GM12891 (cell line): ENCODE data around the gene NHS.

Experiments
- DNase-seq: peaks from one replicate; pipeline ENCODE4 v3.0.0; 2011; ENCODE audit warnings: low spot score; ENCODE audit not compliant: insufficient read length
- FAIRE-seq: peaks from 2 replicates; lab custom pipeline; 2011; peaks lifted over from hg19 to GRCh38; lab: Jason Lieb, UNC
- PAX5 ChIP-seq: IDR thresholded peaks from 2 replicates; pipeline ENCODE4 v1.6.1; 2011; ENCODE audit warnings: low read length, moderate library complexity, mild to moderate bottlenecking; ENCODE audit not compliant: insufficient read depth, severe bottlenecking
- POLR2A ChIP-seq: IDR thresholded peaks from 2 replicates; pipeline ENCODE4 v1.6.1; 2011; ENCODE audit warnings: low read depth, low read length, control low read depth
- POLR2AphosphoS5 ChIP-seq: IDR thresholded peaks from 2 replicates; pipeline ENCODE4 v1.6.1; 2011; ENCODE audit warnings: low read depth, low read length, control low read depth
- POU2F2 ChIP-seq: IDR thresholded peaks from 2 replicates; pipeline ENCODE4 v1.6.1; 2011; ENCODE audit warnings: low read depth, mild to moderate bottlenecking, control low read depth, low read length, moderate library complexity
- SPI1 ChIP-seq: IDR thresholded peaks from 2 replicates; pipeline ENCODE4 v1.6.1; 2011; ENCODE audit warnings: low read depth, low read length, control low read depth
- TAF1 ChIP-seq: IDR thresholded peaks from 2 replicates; pipeline ENCODE4 v1.6.1; 2011; ENCODE audit warnings: low read depth, low read length, control low read depth

Gene NHS

DNA sequence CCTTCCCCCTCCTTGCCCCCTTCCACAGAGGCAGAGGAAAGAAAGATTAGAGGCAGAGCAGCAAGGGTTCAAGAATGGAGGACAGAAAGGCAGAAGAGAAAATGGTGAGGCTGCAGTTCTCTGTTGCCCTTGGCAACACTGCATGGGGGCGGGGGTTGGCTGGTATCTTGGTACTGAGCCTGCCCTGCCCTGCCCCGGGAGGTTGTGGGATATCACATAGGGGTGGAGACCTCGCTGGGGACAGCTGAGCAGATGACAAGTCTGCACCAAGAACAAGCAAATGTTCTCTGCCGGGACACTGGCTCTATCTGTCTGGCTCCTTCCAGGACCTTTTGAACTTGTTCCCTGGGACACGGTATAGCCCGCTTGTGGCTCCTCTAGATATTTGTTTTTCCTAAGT, 39.8 kb downstream of the NHS start:
- FAIRE-seq (no peak), DNase-seq (no peak)

DNA sequence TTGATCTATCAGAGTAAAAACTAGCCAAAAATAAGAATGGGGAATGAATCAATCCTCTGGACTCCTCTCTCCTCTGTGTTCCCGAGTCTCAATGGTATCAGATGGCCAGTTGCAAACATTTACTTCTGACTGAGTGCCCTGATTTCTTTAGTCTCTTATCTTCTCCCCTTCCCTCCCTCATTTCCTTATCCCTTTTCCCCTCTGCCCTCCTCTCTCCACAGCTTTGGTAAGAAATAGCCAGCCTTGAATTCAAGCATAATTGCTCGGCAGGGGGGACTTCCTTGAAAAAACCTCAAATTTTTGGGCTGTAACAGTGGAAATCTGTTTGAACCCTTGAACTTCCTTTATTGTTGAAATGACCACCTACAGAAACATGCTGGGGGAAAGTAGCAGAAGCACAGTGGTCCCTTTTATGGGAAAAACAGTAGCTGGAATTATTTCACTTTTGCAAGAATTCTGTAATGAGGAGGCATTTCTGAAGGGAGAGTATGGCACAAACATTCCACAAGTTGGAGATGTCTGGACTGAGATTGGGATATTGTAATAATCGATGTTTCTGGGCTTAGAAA, 40.3 kb downstream of the NHS start:
- FAIRE-seq (no peak), DNase-seq (no peak)
- TF ChIP-seq POLR2A, result no peak
- TF ChIP-seq POU2F2, result no peak
- TF ChIP-seq TAF1, result no peak
- TF ChIP-seq SPI1, result no peak
- no peak for TF ChIP-seq PAX5
- no peak for TF ChIP-seq POLR2AphosphoS5

More for the DNA sequence above, 39.8 kb downstream of the NHS start:
- no peak for TF ChIP-seq POLR2A
- no peak for TF ChIP-seq TAF1
- no peak for TF ChIP-seq PAX5
- TF ChIP-seq SPI1, result no peak

DNA sequence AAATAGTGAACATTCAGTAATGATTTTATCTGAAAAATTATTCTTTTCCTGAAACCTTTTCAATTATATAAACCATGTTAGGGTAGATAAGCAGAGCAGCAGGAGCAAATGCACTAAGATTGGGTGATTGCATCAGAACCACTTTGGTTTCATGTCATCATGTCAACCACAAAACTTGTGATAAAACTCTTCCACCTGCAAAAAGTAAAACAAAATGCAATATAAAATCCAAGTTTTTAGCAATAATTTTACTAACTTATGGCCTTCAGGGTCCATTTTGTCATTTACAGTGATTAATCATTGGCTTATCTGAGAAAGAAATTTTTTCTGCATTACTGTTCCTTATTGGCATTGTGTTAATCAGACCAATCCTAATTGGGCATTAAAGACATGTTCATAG, 42.4 kb downstream of the NHS start:
- DNase-seq, result no peak
- no peak for FAIRE-seq
- no peak for TF ChIP-seq POLR2AphosphoS5
- no peak for TF ChIP-seq SPI1
- TF ChIP-seq TAF1, result no peak
- no peak for TF ChIP-seq POLR2A
- TF ChIP-seq PAX5, result no peak
- no peak for TF ChIP-seq POU2F2

DNA sequence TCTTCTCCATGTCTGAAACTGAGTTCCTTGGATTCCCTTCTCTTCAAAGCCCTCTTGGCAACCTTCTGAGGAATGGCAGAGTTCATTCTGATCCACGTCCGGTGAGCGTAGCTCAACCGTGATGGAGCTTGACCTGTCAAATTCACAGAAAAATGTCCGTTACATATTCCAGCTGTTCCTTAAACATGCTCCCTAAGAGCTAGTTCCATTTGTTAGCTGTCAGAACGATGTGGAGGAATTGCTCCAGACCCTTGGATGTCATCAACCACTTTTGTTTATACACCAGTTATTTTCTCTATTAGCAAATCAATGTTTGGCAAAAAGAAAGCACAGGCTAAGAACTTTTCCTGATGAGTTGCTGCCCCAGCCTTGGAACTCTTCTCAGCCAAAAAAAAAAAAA, 50.1 kb downstream of the NHS start:
- DNase-seq (no peak), FAIRE-seq (no peak)
- TF ChIP-seq POLR2A, result no peak

DNA sequence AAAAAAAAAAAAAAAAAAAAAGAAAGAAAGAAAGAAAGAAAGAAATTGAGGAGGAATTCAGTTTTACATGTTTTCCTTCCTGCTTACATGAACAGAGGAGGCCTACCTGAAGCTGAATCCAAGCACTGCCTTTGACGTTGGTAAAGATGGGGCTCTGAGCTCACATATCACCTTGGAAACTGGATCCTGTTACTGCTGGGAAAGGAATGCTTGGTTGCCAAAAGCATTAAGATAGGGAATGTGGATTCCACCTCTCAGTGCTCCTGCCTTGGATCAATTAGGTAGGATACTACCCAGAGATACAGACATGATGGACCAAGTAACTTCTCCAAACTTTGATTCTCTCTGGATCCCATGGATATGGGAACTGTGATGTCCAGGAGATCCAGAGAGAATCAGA, 50.6 kb downstream of the NHS start:
- DNase-seq (no peak), FAIRE-seq (no peak)
- no peak for TF ChIP-seq POU2F2
- TF ChIP-seq TAF1, result no peak
- no peak for TF ChIP-seq PAX5
- no peak for TF ChIP-seq SPI1
- no peak for TF ChIP-seq POLR2AphosphoS5
- no peak for TF ChIP-seq POLR2A

DNA sequence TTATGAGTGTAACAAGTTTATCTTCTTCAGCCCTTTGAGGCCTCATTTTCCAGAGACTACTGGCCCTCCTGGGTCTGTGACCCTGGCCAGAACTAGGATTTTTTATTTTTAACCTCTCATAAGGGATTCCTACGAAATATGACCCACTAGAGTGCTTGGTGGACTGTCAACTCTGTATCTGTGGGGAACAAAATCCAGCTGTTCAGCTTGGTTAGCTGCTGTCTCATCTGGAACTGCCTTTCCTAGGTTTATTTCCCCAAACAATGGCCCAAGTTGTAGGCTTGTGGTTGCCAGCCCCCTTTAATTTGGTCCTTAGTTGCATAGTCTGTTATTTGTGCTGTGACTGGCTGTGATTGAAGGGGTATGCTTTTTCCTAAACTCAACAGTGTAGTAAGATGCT, 56.2 kb downstream of the NHS start:
- DNase-seq, result no peak
- no peak for FAIRE-seq
- TF ChIP-seq POLR2A (no peak), SPI1 (no peak), TAF1 (no peak), POLR2AphosphoS5 (no peak), POU2F2 (no peak), PAX5 (no peak)

DNA sequence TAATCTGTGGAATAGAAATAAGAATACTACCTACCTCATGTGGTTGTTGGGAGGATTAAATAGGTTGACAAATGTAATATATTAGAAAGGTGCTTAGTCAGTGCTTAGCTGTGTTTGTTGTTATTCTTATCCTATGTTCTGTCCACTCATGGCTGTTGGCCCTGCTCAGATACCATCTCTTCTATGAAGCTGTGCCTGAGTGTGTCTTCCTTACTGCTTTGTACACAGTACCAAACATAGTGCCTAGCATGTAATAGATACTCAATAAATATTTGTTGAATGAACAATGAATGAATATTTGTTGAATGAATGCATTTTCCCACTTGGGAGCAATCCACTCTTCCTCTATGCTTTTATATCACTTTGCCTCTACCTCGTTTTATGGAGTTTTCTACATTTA, 57.2 kb downstream of the NHS start:
- DNase-seq, result no peak
- FAIRE-seq, result no peak
- TF ChIP-seq POLR2A, result no peak
- no peak for TF ChIP-seq POLR2AphosphoS5
- TF ChIP-seq SPI1, result no peak
- TF ChIP-seq POU2F2, result no peak
- no peak for TF ChIP-seq TAF1
- TF ChIP-seq PAX5, result no peak

DNA sequence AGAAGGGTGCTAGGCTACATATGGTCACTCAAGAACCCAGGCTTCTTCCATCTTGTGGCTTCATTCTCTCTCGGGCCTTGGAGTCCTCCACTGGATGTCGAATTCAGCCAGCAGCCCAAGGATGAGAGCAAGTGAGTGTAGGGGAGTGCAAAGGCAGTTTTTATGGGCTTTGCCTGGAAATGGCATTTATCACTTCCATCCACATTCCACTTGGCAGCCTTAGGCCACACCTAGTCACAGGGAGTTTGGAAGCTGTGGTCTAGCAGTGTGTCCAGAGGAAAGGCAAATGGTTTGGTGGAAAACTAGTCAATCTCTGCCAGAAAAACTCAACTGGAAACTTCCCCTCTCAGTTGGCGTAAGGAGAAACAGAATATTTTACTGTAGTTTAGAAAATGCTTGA, 59.0 kb downstream of the NHS start:
- DNase-seq (no peak), FAIRE-seq (no peak)
- TF ChIP-seq SPI1 (no peak), PAX5 (no peak), POLR2A (no peak), TAF1 (no peak), POLR2AphosphoS5 (no peak), POU2F2 (no peak)

DNA sequence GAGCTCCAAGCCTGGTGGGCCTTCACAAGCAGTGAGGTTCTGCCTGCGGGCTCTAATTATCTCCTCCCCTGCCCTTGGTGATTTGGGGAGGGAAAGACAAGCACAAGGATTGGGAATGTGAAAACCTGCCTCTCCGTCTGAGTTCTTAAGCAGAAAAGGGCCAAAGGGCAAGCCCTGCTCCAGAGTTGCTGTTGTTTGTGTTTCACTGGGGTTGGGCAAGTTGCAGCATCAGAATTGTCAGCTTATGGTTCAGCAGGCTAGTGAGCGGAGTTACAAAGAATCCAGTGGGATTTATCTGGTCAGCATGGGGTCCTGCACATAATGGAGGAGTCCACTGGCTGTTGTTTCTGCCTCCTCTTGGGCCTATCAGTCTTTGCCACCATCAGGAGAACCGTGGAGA, 60.5 kb downstream of the NHS start:
- TF ChIP-seq POLR2AphosphoS5, result no peak
- no peak for TF ChIP-seq TAF1
- no peak for TF ChIP-seq SPI1
- no peak for TF ChIP-seq POU2F2
- TF ChIP-seq POLR2A, result no peak
- TF ChIP-seq PAX5, result no peak
- no peak for DNase-seq
- FAIRE-seq, result no peak

DNA sequence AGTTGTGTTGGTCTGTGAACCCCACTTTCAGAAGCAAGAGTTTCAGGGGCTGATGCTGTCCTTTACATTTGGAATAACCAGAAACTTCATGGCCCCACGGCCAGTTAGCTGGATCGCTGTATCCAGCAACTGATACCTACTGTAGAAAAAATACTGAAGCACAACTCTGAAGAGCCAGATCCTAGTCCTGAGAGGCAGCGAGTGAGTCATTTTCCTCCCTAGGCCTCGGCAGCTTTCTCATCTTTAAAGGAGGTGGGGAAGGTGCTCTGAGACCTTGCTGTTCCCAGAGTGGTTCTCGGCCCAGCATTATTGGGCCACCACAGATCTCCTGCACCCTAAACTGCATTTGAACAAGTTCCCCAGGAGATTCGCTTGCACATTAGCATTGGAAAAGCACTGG, 63.2 kb downstream of the NHS start:
- DNase-seq (no peak), FAIRE-seq (no peak)
- no peak for TF ChIP-seq POLR2A
- no peak for TF ChIP-seq POLR2AphosphoS5
- TF ChIP-seq SPI1, result no peak
- TF ChIP-seq PAX5, result no peak
- no peak for TF ChIP-seq TAF1
- no peak for TF ChIP-seq POU2F2
